Activated gamma-delta T cell treated with anti-CD3 and anti-CD28 coated beads, Interleukin-2, amount 50 U/mL, for 16 hours (primary cell): ENCODE measurements around the gene MYO5B.
"Not testable (repeated sequence)": the region's sequence is repeated elsewhere in the genome, so short reads cannot be mapped to it uniquely, and the experiment has no call there.

Experiments
- DNase-seq: peaks from one replicate; pipeline ENCODE4 v3.0.0-alpha.2; 2020; ENCODE audit warnings: low read depth

The MYO5B gene

GRCh38 chr18:49854681-49855080 lies 340.3 kb downstream of the MYO5B start:
- DNase-seq: no peak

- no peak for DNase-seq
Measured at GRCh38 chr18:49853436-49853835, 341.5 kb downstream of the MYO5B start.

- DNase-seq: no peak
Measured at GRCh38 chr18:49853011-49853410, 341.9 kb downstream of the MYO5B start.

GRCh38 chr18:49851624-49852023 lies 343.3 kb downstream of the MYO5B start:
- no peak for DNase-seq

- no peak for DNase-seq
Measured at GRCh38 chr18:49850636-49851035, 344.3 kb downstream of the MYO5B start.

- DNase-seq: no peak
Measured at GRCh38 chr18:49849331-49850217, 345.4 kb downstream of the MYO5B start.

GRCh38 chr18:49848115-49848514 lies 346.8 kb downstream of the MYO5B start:
- no peak for DNase-seq

- DNase-seq: no peak
Measured at GRCh38 chr18:49847524-49847923, 347.4 kb downstream of the MYO5B start.

GRCh38 chr18:49846718-49847470 lies 348.1 kb downstream of the MYO5B start:
- no peak for DNase-seq

- no peak for DNase-seq
Measured at GRCh38 chr18:49846361-49846662, 348.6 kb downstream of the MYO5B start.

GRCh38 chr18:49845629-49846360 lies 349.2 kb downstream of the MYO5B start:
- DNase-seq: no peak

- DNase-seq: no peak
Measured at GRCh38 chr18:49844903-49845302, 350.0 kb downstream of the MYO5B start.

GRCh38 chr18:49843778-49844625 lies 350.9 kb downstream of the MYO5B start:
- DNase-seq: no peak

- no peak for DNase-seq
Measured at GRCh38 chr18:49843131-49843530, 351.8 kb downstream of the MYO5B start.

- DNase-seq: no peak
Measured at GRCh38 chr18:49842656-49843055, 352.3 kb downstream of the MYO5B start.

- DNase-seq: no peak
Measured at GRCh38 chr18:49841236-49842217, 353.4 kb downstream of the MYO5B start.

GRCh38 chr18:49839012-49839411 lies 355.9 kb downstream of the MYO5B start:
- DNase-seq: no peak

GRCh38 chr18:49838381-49838780 lies 356.6 kb downstream of the MYO5B start:
- no peak for DNase-seq

GRCh38 chr18:49837889-49838288 lies 357.1 kb downstream of the MYO5B start:
- no peak for DNase-seq

GRCh38 chr18:49837316-49837835 lies 357.6 kb downstream of the MYO5B start:
- not testable (repeated sequence) for DNase-seq
